Measurements from ENCODE around the gene MDH1B. TPM values are rescaled to one million over a fixed set of nuclear protein-coding genes. Genes with fewer than 3 reads are reported as not detected.

MDH1B gene
- total RNA-seq, 1 experiment from 2014 or later = 0.85 TPM

DNA sequence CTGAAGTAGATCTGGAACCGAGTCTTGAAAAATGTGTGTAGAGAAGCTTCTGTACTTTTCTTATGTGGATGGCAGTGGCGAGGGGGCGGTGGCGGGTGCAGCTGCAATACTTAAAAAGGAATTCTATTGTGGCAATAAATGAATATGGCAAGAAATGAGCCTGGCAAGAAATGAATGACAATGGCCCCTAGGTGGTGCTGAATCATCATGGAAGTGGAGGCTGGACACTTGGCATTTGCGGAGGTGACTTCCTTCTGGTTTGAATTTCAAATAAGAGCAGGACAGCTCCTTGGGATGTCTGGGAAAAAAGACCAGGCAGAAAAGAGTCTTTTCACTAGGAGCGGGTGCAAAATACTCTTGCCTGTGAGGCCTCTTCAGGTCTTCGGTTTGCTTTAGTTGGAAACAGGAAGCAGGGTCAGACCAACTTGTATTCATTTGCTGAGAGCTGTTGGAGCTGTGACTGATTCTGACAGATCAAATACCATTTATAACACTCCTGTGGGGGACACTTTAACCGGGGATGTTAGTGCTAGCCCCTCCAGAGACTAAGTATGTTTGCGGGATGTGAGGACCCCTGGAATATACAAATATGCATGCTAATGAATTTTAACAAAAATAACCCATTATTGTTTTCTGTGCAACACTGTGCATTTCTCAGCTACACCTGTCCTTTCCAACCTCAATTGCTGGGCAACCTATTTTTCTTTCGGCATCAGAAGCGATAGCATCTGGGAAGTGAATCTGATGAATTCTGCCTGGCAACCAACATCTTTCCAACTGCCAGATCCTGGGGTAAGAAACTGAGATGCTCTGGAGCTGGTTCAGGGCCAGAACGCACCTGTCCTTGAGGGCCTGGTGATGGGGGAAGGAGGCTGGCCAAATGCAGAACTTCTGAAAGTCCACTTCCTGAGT is 35.6 kb upstream of the MDH1B start:
- no peaks in the 10 kb centered on the region for H3K36me3 ChIP-seq (ENCODE audit: control insufficient read depth, insufficient read depth, low read length)
- TF ChIP-seq, protein P1, sequence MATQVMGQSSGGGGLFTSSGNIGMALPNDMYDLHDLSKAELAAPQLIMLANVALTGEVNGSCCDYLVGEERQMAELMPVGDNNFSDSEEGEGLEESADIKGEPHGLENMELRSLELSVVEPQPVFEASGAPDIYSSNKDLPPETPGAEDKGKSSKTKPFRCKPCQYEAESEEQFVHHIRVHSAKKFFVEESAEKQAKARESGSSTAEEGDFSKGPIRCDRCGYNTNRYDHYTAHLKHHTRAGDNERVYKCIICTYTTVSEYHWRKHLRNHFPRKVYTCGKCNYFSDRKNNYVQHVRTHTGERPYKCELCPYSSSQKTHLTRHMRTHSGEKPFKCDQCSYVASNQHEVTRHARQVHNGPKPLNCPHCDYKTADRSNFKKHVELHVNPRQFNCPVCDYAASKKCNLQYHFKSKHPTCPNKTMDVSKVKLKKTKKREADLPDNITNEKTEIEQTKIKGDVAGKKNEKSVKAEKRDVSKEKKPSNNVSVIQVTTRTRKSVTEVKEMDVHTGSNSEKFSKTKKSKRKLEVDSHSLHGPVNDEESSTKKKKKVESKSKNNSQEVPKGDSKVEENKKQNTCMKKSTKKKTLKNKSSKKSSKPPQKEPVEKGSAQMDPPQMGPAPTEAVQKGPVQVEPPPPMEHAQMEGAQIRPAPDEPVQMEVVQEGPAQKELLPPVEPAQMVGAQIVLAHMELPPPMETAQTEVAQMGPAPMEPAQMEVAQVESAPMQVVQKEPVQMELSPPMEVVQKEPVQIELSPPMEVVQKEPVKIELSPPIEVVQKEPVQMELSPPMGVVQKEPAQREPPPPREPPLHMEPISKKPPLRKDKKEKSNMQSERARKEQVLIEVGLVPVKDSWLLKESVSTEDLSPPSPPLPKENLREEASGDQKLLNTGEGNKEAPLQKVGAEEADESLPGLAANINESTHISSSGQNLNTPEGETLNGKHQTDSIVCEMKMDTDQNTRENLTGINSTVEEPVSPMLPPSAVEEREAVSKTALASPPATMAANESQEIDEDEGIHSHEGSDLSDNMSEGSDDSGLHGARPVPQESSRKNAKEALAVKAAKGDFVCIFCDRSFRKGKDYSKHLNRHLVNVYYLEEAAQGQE (IDR thresholded peaks at IDR 0.05; ENCODE audit: insufficient read depth in 1 of 2, low read depth in 2 of 2, low read length in 1 of 2) = no peak
- TF ChIP-seq, protein P2, sequence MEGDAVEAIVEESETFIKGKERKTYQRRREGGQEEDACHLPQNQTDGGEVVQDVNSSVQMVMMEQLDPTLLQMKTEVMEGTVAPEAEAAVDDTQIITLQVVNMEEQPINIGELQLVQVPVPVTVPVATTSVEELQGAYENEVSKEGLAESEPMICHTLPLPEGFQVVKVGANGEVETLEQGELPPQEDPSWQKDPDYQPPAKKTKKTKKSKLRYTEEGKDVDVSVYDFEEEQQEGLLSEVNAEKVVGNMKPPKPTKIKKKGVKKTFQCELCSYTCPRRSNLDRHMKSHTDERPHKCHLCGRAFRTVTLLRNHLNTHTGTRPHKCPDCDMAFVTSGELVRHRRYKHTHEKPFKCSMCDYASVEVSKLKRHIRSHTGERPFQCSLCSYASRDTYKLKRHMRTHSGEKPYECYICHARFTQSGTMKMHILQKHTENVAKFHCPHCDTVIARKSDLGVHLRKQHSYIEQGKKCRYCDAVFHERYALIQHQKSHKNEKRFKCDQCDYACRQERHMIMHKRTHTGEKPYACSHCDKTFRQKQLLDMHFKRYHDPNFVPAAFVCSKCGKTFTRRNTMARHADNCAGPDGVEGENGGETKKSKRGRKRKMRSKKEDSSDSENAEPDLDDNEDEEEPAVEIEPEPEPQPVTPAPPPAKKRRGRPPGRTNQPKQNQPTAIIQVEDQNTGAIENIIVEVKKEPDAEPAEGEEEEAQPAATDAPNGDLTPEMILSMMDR (IDR thresholded peaks at IDR 0.05) = peak; percentile 84
- no peaks in the 10 kb centered on the region for H3K27me3 ChIP-seq (ENCODE audit: control insufficient read depth, insufficient read depth, low read length)
- no peak overlapping the region for H3K27ac ChIP-seq (ENCODE audit: low read length)
- intact Hi-C loops (cut with micrococcal nuclease; ENCODE audit: unreplicated experiment) (loop anchor here (1.0 to 10.0 kb wide), 4 partner anchors 180 to 675 kb away; partner anchors contain the start of gene KLF7), in situ Hi-C loops (cut with HindIII; ENCODE audit: low pct_unique_long_range_greater_than_20kb, low sequenced_read_pairs) (no loop called here)
- H3K9me3 ChIP-seq (ENCODE audit: control insufficient read depth, insufficient read depth, low read depth, low read length) = no peaks in the 10 kb centered on the region
- H3K4me3 ChIP-seq (ENCODE audit: low read depth in 2 of 2, low read length in 2 of 2) = no peak overlapping the region
- CTCF ChIA-PET = interaction anchor here (0.6 to 0.7 kb wide), 2 partner anchors 127 to 673 kb away, joined by 3 to 4 read pairs; no protein-coding TSS in a partner anchor
- ATAC-seq (peak; percentile 89), DNase-seq (ENCODE audit: low read depth, low spot score) (peak; percentile 67)
- no TSS peak for BruUV-seq (replicated peaks)
- H3K4me1 ChIP-seq (ENCODE audit: control insufficient read depth, insufficient read depth, low read length) = no peaks in the 10 kb centered on the region
- POLR2A ChIA-PET = no interaction called here

DNA sequence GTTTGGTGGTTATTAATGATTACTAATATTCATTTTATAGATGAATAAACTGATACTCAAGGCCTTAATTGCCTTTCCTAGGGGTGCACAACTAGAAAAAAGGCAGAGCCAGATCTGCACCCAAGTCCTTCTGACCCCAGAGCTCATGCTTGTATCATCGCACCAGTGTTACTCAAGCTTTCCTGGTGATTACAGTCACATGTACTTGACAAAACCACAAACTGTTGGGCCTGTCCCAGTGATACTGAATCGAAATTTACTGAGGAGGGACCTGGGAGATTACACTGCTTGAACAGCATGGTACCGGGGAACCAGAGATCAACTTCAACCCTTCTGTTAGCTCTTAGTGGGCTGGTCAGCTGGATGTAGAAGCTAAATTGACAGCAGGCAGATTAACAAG is 34.0 kb upstream of the MDH1B start:
- BruUV-seq (replicated peaks) = no TSS peak
- Histone ChIP-seq H3K27ac (ENCODE audit: low read length) (no peak overlapping the region), H3K4me1 (ENCODE audit: control insufficient read depth, insufficient read depth, low read length) (no peaks in the 10 kb centered on the region), H3K36me3 (ENCODE audit: control insufficient read depth, insufficient read depth, low read length) (no peaks in the 10 kb centered on the region; the same call in 1 of the 2 replicates), H3K4me3 (ENCODE audit: low read depth in 2 of 2, low read length in 2 of 2) (no peak overlapping the region), H3K9me3 (ENCODE audit: control insufficient read depth, insufficient read depth, low read depth, low read length) (no peaks in the 10 kb centered on the region), H3K27me3 (ENCODE audit: control insufficient read depth, insufficient read depth, low read length) (no peaks in the 10 kb centered on the region)
- DNase-seq (ENCODE audit: low read depth, low spot score) (no peak), ATAC-seq (no peak)
- TF ChIP-seq POLR2AphosphoS5 (IDR thresholded peaks at IDR 0.05; ENCODE audit: low read depth, low read length) = no peak
- TF ChIP-seq, protein P1 (IDR thresholded peaks at IDR 0.05; ENCODE audit: insufficient read depth in 1 of 2, low read depth in 2 of 2, low read length in 1 of 2) = no peak
- TF ChIP-seq, protein P2 (IDR thresholded peaks at IDR 0.05) = no peak
- no peak for TF ChIP-seq TCF7L2 (IDR thresholded peaks at IDR 0.05; ENCODE audit: low read depth, low read length)
- intact Hi-C loops (cut with micrococcal nuclease; ENCODE audit: unreplicated experiment) (no loop called here), in situ Hi-C loops (cut with HindIII; ENCODE audit: low pct_unique_long_range_greater_than_20kb, low sequenced_read_pairs) (no loop called here)
- ChIA-PET POLR2A (no interaction called here), CTCF (interaction anchor here (0.6 kb wide), 1 partner anchor 527 kb away, joined by 7 read pairs; no protein-coding TSS in a partner anchor)
